Astrocyte of the cerebellum (primary cell): ENCODE data around the gene NSMCE1.

Experiments
- DNase-seq: peaks from one replicate; pipeline ENCODE4 v3.0.0-alpha.2; 2011; ENCODE audit warnings: low read depth
- H3K4me3 ChIP-seq: 2 replicates; pipeline ENCODE4 v1.5.1; 2011; ENCODE audit warnings: mild to moderate bottlenecking, low read depth, low read length, moderate library complexity
- in situ Hi-C: cut with HindIII; loops from 2 replicates; pipeline ENCODE4 v1.10.0; 2017; ENCODE audit warnings: low sequenced_read_pairs
- TF ChIP-seq, protein P1 (sequence below): IDR thresholded peaks from 2 replicates; pipeline ENCODE4 v1.5.1; 2012; ENCODE audit warnings: low read length, low read depth, moderate library complexity, mild to moderate bottlenecking; ENCODE audit errors: missing control alignments

NSMCE1 gene

GRCh38 chr16:27303256-27304100 is 34.9 kb upstream of the NSMCE1 start:
- in situ Hi-C loops, result no loop called here
- DNase-seq, result no peak
- TF ChIP-seq, protein P1, sequence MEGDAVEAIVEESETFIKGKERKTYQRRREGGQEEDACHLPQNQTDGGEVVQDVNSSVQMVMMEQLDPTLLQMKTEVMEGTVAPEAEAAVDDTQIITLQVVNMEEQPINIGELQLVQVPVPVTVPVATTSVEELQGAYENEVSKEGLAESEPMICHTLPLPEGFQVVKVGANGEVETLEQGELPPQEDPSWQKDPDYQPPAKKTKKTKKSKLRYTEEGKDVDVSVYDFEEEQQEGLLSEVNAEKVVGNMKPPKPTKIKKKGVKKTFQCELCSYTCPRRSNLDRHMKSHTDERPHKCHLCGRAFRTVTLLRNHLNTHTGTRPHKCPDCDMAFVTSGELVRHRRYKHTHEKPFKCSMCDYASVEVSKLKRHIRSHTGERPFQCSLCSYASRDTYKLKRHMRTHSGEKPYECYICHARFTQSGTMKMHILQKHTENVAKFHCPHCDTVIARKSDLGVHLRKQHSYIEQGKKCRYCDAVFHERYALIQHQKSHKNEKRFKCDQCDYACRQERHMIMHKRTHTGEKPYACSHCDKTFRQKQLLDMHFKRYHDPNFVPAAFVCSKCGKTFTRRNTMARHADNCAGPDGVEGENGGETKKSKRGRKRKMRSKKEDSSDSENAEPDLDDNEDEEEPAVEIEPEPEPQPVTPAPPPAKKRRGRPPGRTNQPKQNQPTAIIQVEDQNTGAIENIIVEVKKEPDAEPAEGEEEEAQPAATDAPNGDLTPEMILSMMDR, result no peak
- H3K4me3 ChIP-seq, result no peak overlapping the region

DNA sequence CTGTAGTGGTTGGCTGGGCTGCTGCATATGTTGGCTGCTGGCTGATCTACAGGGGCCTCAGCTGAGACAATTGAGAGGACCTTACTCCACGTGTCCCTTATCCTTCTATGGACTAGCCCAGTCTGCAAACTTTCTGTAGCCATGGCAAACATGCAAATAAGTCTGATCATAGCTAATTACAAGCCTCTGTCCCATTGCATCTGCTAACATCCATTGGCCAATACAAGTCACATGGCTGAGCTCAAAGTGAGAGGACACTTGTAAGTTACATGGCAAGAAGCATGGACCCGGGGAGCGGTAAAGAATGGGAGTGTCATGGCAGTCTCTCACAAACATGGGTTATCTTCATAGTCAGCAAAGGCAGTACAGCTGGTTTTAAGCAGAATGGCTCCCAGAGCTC is 33.6 kb upstream of the NSMCE1 start:
- H3K4me3 ChIP-seq, result no peak overlapping the region
- in situ Hi-C loops, result no loop called here
- no peak for DNase-seq
- TF ChIP-seq, protein P1, result no peak

- in situ Hi-C loops, result no loop called here
- no peak for DNase-seq
- no peak overlapping the region for H3K4me3 ChIP-seq
- TF ChIP-seq, protein P1, result no peak
Measured at GRCh38 chr16:27301236-27301861, 32.8 kb upstream of the NSMCE1 start.

DNA sequence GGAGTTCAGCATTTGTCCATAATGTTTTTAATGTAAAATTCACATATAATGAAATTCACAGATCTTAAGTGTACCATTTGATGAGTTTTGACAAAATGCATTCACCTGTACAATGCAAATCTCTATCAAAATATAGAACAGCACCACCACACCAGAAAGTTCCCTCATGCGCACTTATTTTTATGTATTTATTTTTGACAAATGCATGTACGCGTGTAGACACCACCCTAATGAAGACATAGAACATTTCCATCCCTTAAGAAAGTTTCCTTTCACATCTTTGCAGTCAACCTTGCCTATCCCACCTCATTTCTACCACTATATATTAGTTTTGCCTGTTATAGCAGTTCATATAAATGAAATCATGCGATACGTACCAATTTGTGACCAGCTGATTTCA is 29.6 kb upstream of the NSMCE1 start:
- H3K4me3 ChIP-seq, result no peak overlapping the region
- in situ Hi-C loops, result no loop called here
- TF ChIP-seq, protein P1, result no peak
- no peak for DNase-seq

DNA sequence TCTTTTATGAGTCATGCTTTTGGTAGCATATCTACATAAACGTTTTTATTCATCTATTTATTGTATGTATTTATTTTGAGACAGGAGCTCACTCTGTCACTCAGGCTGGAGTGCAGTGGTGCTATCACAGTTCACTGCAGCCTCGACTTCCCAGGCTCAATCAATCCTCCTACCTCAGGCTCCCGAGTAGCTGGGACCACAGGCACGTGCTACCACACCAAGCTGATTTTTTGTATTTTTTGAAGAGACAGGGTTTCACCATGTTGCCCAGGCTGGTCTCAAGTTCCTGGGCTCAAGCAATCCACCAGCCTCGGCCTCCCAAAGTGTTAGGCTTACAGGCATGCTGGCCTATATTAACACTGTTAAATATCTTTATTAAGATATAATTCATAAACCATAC is 24.8 kb upstream of the NSMCE1 start:
- TF ChIP-seq, protein P1, result no peak
- in situ Hi-C loops, result no loop called here
- no peak for DNase-seq
- H3K4me3 ChIP-seq, result no peak overlapping the region

DNA sequence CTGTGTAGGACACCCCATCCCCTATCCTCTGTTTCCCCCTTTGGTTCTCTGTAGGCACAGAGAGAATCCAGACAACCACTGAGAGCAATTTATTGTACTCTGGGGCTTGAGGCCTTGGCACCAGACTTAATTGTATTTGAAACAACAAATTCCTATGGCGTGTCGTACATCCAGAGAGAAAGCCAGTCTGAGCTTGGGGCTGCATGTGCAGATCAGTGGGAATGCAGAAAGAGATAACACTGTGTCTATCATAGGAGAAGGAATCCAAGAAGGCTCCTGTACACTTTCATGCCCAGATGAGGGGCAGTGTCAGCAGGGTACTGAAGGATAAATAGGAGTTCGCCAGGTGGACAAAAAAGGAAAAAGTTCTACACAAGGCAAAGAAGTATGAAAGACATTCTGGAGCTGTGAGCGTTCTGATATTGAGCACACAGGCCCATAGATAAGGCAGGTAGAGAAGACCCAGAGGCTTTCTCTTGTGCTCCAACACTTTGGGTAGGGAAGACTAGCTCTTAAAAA is 23.2 kb upstream of the NSMCE1 start:
- in situ Hi-C loops, result no loop called here
- no peak overlapping the region for H3K4me3 ChIP-seq
- TF ChIP-seq, protein P1, result no peak
- no peak for DNase-seq
